Lower leg skin (tissue), 4 donors: ENCODE measurements around the gene PLA2G4A. TPM values are rescaled to one million over a fixed set of nuclear protein-coding genes. Genes with fewer than 3 reads are reported as not detected.
"Not testable (repeated sequence)": the region's sequence is repeated elsewhere in the genome, so short reads cannot be mapped to it uniquely, and the experiment has no call there.

Experiments used
- DNase-seq, 2 donors: peaks; one replicate each; pipeline ENCODE4 v3.0.0-alpha.2; 2019; ENCODE audit warnings: low spot score in 2 of 2
- H3K4me3 ChIP-seq: fragments of 200-600 bp; sonication (generic); 2 replicates; pipeline ENCODE4 v1.5.1; 2017; ENCODE audit warnings: mild to moderate bottlenecking, low read depth; ENCODE audit not compliant: poor library complexity, severe bottlenecking
- POLR2A ChIP-seq, 2 donors: fragments of 450-650 bp; IDR thresholded peaks; one replicate each; pipeline ENCODE4 v1.6.1; 2016 to 2017; ENCODE audit warnings: antibody characterized with exemption in 2 of 2, mild to moderate bottlenecking in 1 of 2, moderate library complexity in 1 of 2
- WGBS, 2 donors: methylation state at CpG; one replicate each; pipeline ENCODE4 v1.1.5; 2018; 5-methylcytosine and 5-hydroxymethylcytosine counted together
- intact Hi-C: fragments of 100-400 bp; cut with DNase I; formaldehyde crosslinking; loops from one replicate; pipeline ENCODE4 v1.15.0; 2023; ENCODE audit warnings: low total_unique reads
- total RNA-seq, 4 donors: library from RNA; depleted of rRNA; stranded (reverse); fragments of >200 nt; gene quantifications; one replicate each; pipeline ENCODE4 v1.1.0, GENCODE V29; 2016
- TF ChIP-seq, protein P1 (sequence below), 3 donors: fragments of 450-650 bp; IDR thresholded peaks; one replicate each; pipeline ENCODE4 v1.5.1; 2016; ENCODE audit warnings: antibody characterized with exemption in 3 of 3, mild to moderate bottlenecking in 3 of 3, moderate library complexity in 2 of 3

Gene PLA2G4A
- total RNA-seq, 4 donors from 2014 or later, result 9.5 to 15.3 (median 11.2) TPM

DNA sequence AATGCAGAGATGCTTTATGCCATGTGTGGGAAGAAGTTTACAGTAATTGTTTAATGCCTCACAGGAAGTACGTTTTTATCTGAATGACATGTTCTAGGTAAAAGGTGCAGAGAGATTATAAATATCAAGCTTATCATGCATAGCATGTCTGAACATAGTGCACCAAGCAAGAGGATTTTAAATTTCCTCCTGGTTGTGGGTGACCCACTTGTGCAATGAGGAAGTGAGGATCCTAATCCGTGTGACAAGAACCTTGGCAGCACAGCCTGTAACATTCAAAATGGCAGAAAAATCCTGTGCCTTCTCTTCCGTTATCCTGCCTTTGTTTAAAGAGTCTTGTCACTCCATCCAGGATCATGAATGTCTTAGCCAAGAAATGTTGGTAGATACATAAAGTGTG lies 75.6 kb downstream of the PLA2G4A start:
- intact Hi-C loops, result no loop called here
- TF ChIP-seq, protein P1, sequence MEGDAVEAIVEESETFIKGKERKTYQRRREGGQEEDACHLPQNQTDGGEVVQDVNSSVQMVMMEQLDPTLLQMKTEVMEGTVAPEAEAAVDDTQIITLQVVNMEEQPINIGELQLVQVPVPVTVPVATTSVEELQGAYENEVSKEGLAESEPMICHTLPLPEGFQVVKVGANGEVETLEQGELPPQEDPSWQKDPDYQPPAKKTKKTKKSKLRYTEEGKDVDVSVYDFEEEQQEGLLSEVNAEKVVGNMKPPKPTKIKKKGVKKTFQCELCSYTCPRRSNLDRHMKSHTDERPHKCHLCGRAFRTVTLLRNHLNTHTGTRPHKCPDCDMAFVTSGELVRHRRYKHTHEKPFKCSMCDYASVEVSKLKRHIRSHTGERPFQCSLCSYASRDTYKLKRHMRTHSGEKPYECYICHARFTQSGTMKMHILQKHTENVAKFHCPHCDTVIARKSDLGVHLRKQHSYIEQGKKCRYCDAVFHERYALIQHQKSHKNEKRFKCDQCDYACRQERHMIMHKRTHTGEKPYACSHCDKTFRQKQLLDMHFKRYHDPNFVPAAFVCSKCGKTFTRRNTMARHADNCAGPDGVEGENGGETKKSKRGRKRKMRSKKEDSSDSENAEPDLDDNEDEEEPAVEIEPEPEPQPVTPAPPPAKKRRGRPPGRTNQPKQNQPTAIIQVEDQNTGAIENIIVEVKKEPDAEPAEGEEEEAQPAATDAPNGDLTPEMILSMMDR (IDR thresholded peaks at IDR 0.05), result no peak
- no peak for TF ChIP-seq POLR2A (IDR thresholded peaks at IDR 0.05)
- no peak for DNase-seq
- no peak overlapping the region for H3K4me3 ChIP-seq
- WGBS, 2 donors, result 42 to 59% methylated on average over 3 of the region's 3 CpGs

DNA sequence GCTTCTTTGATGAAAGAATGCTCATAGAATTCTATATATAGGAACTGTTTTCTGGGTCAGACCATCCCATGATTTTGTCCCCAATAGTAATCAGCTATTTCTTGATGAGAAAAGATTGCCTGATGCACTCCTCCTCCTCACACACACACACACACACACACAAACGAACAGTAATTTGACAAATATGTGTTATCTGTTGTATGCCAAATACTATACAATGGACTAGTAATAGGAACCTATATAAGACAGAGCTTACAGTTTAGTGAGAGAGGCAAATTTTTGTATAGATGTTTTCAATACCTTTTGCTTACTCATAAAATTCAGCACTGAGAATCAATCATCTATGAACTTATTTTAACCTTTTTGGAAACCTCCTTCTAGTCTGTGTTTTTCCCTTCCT lies 76.8 kb downstream of the PLA2G4A start:
- H3K4me3 ChIP-seq, result no peak overlapping the region
- 31 to 37% methylated on average over 1 of the region's 1 CpG for WGBS, 2 donors
- no peak for DNase-seq
- no peak for TF ChIP-seq POLR2A (IDR thresholded peaks at IDR 0.05)
- TF ChIP-seq, protein P1 (IDR thresholded peaks at IDR 0.05), result no peak
- intact Hi-C loops, result no loop called here

DNA sequence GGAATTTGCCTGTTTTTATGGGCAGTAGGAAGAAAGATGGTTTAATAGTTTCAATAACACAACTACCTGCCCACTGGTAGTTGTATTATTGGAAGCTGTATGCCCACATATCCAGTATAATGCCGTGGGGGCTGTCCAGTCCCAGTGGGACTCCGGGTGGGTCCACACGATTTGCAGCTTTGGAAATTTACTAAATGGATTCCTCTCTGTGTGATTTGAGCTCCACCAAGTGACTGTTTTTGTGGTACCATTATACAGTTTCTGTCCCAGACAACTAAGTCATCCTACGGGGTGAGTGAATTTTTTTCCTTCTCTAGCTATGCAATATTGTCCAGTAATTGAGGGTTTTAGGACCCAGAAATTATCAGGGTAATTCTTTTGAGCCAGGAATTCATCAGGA lies 86.8 kb downstream of the PLA2G4A start:
- no peak overlapping the region for H3K4me3 ChIP-seq
- intact Hi-C loops, result no loop called here
- TF ChIP-seq, protein P1 (IDR thresholded peaks at IDR 0.05), result no peak
- no peak for TF ChIP-seq POLR2A (IDR thresholded peaks at IDR 0.05)
- 55 to 79% methylated on average over 4 of the region's 4 CpGs for WGBS, 2 donors
- no peak for DNase-seq

DNA sequence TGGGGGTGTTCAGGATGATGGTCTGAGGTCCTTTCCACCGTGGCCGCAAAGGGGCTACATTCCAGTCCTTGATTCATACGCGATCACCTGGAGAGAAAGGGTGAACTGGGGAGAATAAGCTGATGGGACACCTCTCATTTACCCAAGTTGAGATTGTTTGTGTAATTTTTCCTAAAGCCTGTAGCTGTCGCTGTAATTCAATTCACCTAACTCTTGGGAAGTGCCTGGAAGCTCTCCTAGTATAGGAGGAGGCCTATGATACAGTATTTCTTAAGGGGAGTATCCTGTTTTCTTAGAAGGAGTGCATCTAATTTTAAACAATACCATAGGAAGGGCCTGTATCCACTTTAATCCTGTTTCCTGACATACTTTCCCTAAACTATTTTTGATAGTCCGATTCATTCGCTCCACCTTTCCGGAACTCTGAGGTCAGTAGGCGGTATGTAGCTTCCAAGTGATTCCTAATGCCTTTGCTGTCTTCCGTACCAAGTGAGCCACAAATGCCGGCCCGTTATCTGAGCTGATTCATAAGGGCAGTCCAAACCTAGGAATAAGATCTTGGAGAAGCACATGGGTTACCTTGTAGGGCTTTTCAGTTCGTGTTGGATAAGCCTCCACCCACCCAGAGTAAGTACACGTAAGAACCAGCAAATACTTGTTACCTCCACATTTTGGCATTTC lies 88.5 kb downstream of the PLA2G4A start:
- H3K4me3 ChIP-seq, DNase-seq, intact Hi-C loops: not testable (repeated sequence)
- WGBS, 2 donors, result 89 to 91% methylated on average over 13 to 14 of the region's 14 CpGs

DNA sequence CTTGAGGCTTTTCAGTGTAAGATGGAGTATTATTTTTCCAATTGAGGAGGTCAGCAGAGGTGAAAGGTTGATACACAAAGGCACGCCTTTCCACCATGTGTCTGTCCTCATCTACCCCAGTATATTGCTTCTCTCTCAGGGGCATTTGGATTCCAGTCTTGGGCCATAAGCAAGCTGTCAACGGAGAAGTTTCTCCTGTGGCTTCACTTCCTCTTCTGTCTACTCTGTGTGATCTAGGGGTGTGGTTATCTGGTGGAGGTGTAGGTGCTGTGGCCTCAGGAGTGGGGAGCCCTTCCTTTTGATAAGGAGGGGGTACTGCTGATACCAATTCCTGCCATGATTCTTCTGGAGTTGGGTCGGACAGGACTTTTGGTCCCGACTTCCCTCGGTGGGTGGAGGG lies 92.6 kb downstream of the PLA2G4A start:
- H3K4me3 ChIP-seq, DNase-seq, intact Hi-C loops: not testable (repeated sequence)
- 96% methylated on average over 5 of the region's 5 CpGs for WGBS, 2 donors

DNA sequence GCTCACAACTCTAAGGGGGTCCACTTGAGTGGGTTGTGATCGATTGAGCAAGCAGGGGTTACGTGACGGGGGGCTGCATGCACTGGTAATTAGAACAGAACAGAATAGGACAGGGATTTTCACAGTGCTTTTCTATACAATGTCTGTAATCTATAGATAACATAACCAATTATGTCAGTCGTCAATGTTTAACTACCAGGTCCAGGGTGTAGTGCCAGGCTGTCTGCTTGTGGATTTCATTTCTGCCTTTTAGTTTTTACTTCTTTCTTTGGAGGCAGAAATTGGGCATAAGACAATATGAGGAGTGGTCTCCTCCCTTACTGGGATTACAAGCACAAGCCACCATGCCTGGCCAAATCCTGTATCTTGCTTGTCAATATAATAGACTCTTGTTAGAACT lies 94.1 kb downstream of the PLA2G4A start:
- DNase-seq, H3K4me3 ChIP-seq, intact Hi-C loops: not testable (repeated sequence)
- 65 to 72% methylated on average over 4 of the region's 4 CpGs for WGBS, 2 donors

DNA sequence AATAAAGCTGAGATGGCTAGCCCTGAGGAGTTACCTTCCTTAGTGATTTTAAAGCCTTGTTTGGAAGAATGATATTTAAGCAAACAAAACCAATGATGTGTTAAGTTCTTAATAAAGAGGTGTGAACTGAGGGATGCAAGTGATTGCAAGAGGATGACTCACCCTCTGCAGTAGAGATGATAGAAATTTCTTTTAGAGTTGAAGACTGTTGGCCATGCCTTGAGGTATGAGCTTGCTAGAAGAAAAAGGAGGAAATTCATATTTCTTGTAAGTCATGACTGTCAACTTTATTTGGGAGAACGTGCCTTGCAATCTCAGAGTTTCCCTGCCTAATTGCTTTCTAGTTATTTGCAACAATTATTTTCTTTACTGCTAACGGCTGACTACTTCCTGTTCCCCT lies 94.7 kb downstream of the PLA2G4A start:
- no peak overlapping the region for H3K4me3 ChIP-seq
- 68 to 69% methylated on average over 2 of the region's 2 CpGs for WGBS, 2 donors
- intact Hi-C loops, result no loop called here
- TF ChIP-seq POLR2A (IDR thresholded peaks at IDR 0.05), result no peak
- TF ChIP-seq, protein P1 (IDR thresholded peaks at IDR 0.05), result no peak
- DNase-seq, result no peak
